ENCODE data around the gene POU6F2. TPM values are rescaled to one million over a fixed set of nuclear protein-coding genes. Genes with fewer than 3 reads are reported as not detected.
"Not testable (repeated sequence)": the region's sequence is repeated elsewhere in the genome, so short reads cannot be mapped to it uniquely, and the experiment has no call there.

Gene POU6F2
- 1 to 10 TPM; 1.0 to 1.1 TPM for total RNA-seq
- long read RNA-seq, partial matches to known transcripts = 1 of 1 reads
- long read RNA-seq, other reads (novel, unspliced or antisense) = 0 of 1 reads

- ATAC-seq (no peak), DNase-seq (no peak)
- intact Hi-C loops (cut with DNase I) = no loop called here
These were observed at the start of gene POU6F2 for GRCh38 chr7:38977685-38978084. Gene POU6F2 (plus strand): TSS chr7:38977909. CDS start chr7:38977954, 45 bp downstream.

GRCh38 chr7:38928506-38928905 lies 49.2 kb upstream of the POU6F2 start:
- ATAC-seq (no peak), DNase-seq (no peak)
- intact Hi-C loops (cut with DNase I) = no loop called here

GRCh38 chr7:38929460-38930171 lies 48.1 kb upstream of the POU6F2 start:
- DNase-seq = no peak
- no peak for ATAC-seq
- intact Hi-C loops (cut with DNase I) = loop anchor here (5.0 to 10.0 kb wide), 4 partner anchors 135 to 593 kb away; no protein-coding TSS in a partner anchor

- no peak for ATAC-seq
- peak; percentile 68 for DNase-seq
- intact Hi-C loops (cut with DNase I) = loop anchor here (2.0 to 10.0 kb wide), 5 partner anchors 138 to 590 kb away; no protein-coding TSS in a partner anchor
These were observed 45.1 kb upstream of the POU6F2 start for GRCh38 chr7:38932509-38933168.

GRCh38 chr7:38934051-38934450 lies 43.7 kb upstream of the POU6F2 start:
- no peak for ATAC-seq
- intact Hi-C loops (cut with DNase I) = loop anchor here (5.0 to 10.0 kb wide), 4 partner anchors 139 to 588 kb away; no protein-coding TSS in a partner anchor
- no peak for DNase-seq

- intact Hi-C loops (cut with DNase I) = loop anchor here (5.0 to 10.0 kb wide), 4 partner anchors 140 to 588 kb away; no protein-coding TSS in a partner anchor
- ATAC-seq (no peak), DNase-seq (no peak)
These were observed 43.2 kb upstream of the POU6F2 start for GRCh38 chr7:38934536-38934935.

GRCh38 chr7:38936641-38937040 lies 41.1 kb upstream of the POU6F2 start:
- ATAC-seq = no peak
- intact Hi-C loops (cut with DNase I) = loop anchor here in 1 of 2 donors (10.0 kb wide), 1 partner anchor 142 kb away; no protein-coding TSS in a partner anchor

GRCh38 chr7:38938001-38938485 lies 39.7 kb upstream of the POU6F2 start:
- ATAC-seq (no peak), DNase-seq (no peak)
- intact Hi-C loops (cut with DNase I) = loop anchor here in 1 of 2 donors (10.0 kb wide), 1 partner anchor 143 kb away; no protein-coding TSS in a partner anchor

More at GRCh38 chr7:38936641-38937040, 41.1 kb upstream of the POU6F2 start:
- DNase-seq = no peak

- DNase-seq = no peak
- ATAC-seq = no peak
- intact Hi-C loops (cut with DNase I) = loop anchor here in 1 of 2 donors (10.0 kb wide), 1 partner anchor 144 kb away; no protein-coding TSS in a partner anchor
These were observed 39.1 kb upstream of the POU6F2 start for GRCh38 chr7:38938589-38938988.

GRCh38 chr7:38940774-38941173 lies 36.9 kb upstream of the POU6F2 start:
- intact Hi-C loops (cut with DNase I) = no loop called here
- DNase-seq = no peak
- ATAC-seq = no peak

GRCh38 chr7:38942431-38943051 lies 35.2 kb upstream of the POU6F2 start:
- DNase-seq (no peak), ATAC-seq (no peak)
- intact Hi-C loops (cut with DNase I) = no loop called here

GRCh38 chr7:38947541-38947940 lies 30.2 kb upstream of the POU6F2 start:
- intact Hi-C loops (cut with DNase I); DNase-seq; ATAC-seq: not testable (repeated sequence)

- ATAC-seq (no peak), DNase-seq (no peak)
- intact Hi-C loops (cut with DNase I) = no loop called here
These were observed 27.4 kb upstream of the POU6F2 start for GRCh38 chr7:38950309-38950708.

- ATAC-seq (no peak), DNase-seq (no peak)
- intact Hi-C loops (cut with DNase I) = no loop called here
These were observed 26.5 kb upstream of the POU6F2 start for GRCh38 chr7:38951213-38951612.

GRCh38 chr7:38953227-38953626 lies 24.5 kb upstream of the POU6F2 start:
- DNase-seq (no peak), ATAC-seq (no peak)
- intact Hi-C loops (cut with DNase I) = no loop called here

GRCh38 chr7:38953971-38954370 lies 23.7 kb upstream of the POU6F2 start:
- intact Hi-C loops (cut with DNase I) = no loop called here
- no peak for DNase-seq
- ATAC-seq = no peak

- ATAC-seq (no peak), DNase-seq (no peak)
- intact Hi-C loops (cut with DNase I) = no loop called here
These were observed 21.8 kb upstream of the POU6F2 start for GRCh38 chr7:38955892-38956291.

- ATAC-seq (no peak), DNase-seq (no peak)
- intact Hi-C loops (cut with DNase I) = no loop called here
These were observed 15.7 kb upstream of the POU6F2 start for GRCh38 chr7:38962028-38962427.

- DNase-seq = no peak
- ATAC-seq = no peak
- intact Hi-C loops (cut with DNase I) = no loop called here
These were observed 12.8 kb upstream of the POU6F2 start for GRCh38 chr7:38964921-38965320.
